Activated T-helper 17 cell treated with anti-CD3 and anti-CD28 coated beads, Interleukin-2, amount 50 U/mL, for 72 hours (primary cell): ENCODE results near the gene WWOX. TPM values are rescaled to one million over a fixed set of nuclear protein-coding genes. Genes with fewer than 3 reads are reported as not detected.
A peak's percentile ranks its signal among the peaks of the same experiment; 100 is the strongest.

Experiments
- ATAC-seq: fragments of 150-1000 bp; cut with Tn5 transposase; replicated peaks from 2 replicates; pipeline ENCODE4 v1.10.0; 2021; ENCODE audit warnings: mild to moderate bottlenecking, moderate library complexity
- H3K27ac Mint-ChIP-seq: one replicate; pipeline ENCODE4 v1.8.0; 2022; ENCODE audit warnings: mixed read lengths
- H3K27me3 Mint-ChIP-seq: one replicate; pipeline ENCODE4 v1.8.0; 2022; ENCODE audit warnings: mixed read lengths
- H3K36me3 Mint-ChIP-seq: one replicate; pipeline ENCODE4 v1.8.0; 2022; ENCODE audit warnings: low read depth, mild to moderate bottlenecking, mixed read lengths
- H3K4me1 Mint-ChIP-seq: one replicate; pipeline ENCODE4 v1.8.0; 2022; ENCODE audit warnings: mixed read lengths
- H3K4me3 Mint-ChIP-seq: one replicate; pipeline ENCODE4 v1.8.0; 2022; ENCODE audit warnings: mild to moderate bottlenecking, mixed read lengths
- H3K9me3 Mint-ChIP-seq: one replicate; pipeline ENCODE4 v1.8.0; 2022; ENCODE audit warnings: mixed read lengths
- total RNA-seq, 2 donors: library from RNA; stranded (reverse); gene quantifications; one replicate each; pipeline ENCODE4 v1.2.3, GENCODE V29; 2022

Gene WWOX
- total RNA-seq, 2 donors from 2014 or later = 9.4 to 16.5 TPM

- Mint-ChIP-seq H3K4me1 (peaks cover 5% of the 10 kb centered on the region), H3K36me3 (no peaks in the 10 kb centered on the region), H3K4me3 (no peak overlapping the region), H3K9me3 (no peaks in the 10 kb centered on the region), H3K27me3 (peaks cover 12% of the 10 kb centered on the region), H3K27ac (no peak overlapping the region)
- no peak for ATAC-seq
These were observed 4.5 kb upstream of the WWOX start for GRCh38 chr16:78094998-78095397.

DNA sequence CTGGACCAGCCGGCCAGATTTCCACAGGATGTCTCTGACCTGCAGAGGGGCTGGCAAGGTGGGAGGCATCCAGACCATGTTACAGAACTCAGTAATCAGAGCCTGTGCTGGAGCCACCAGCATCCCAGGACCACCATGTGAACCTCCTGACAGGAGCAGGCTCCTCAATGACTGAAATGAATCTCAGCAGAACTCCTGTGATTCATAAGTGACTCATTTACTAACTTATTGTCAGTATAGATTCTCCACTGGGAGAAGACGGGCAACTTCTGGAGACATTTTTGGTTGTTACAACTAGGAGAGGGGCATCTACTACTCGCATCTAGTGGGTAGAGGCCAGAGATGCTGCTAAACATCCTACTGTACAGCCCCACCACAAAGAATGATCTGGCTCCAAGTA, 3.1 kb upstream of the WWOX start:
- Mint-ChIP-seq H3K4me3 (peak overlapping the region; percentile 17), H3K4me1 (peaks cover 5% of the 10 kb centered on the region), H3K36me3 (no peaks in the 10 kb centered on the region), H3K27me3 (peaks cover 12% of the 10 kb centered on the region), H3K9me3 (no peaks in the 10 kb centered on the region), H3K27ac (peak overlapping the region; percentile 64)
- no peak for ATAC-seq

DNA sequence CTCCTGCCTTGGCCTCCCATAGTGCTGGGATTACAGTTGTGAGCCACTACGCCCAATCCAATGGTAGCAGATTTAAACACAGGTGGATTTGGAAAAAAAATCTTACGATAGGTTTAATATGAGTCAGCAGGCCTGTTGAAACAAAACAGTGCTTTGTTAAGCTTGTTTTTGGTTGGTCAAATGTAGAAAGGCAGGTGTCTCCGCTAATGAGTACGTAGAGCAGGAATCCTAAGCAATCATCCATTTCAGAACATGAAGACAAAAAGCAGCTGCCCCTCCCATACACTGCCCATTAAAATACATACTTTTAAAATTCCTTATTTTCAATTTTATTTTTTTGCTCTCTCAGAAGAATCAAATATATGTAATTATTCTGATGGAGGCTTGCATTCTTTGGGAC, 1.9 kb upstream of the WWOX start:
- Mint-ChIP-seq H3K27me3 (peaks cover 9% of the 10 kb centered on the region), H3K4me3 (peak overlapping the region; percentile 96), H3K36me3 (no peaks in the 10 kb centered on the region), H3K9me3 (no peaks in the 10 kb centered on the region), H3K27ac (no peak overlapping the region), H3K4me1 (peaks cover 12% of the 10 kb centered on the region)
- ATAC-seq = no peak

- Mint-ChIP-seq H3K36me3 (no peaks in the 10 kb centered on the region), H3K9me3 (no peaks in the 10 kb centered on the region), H3K4me1 (peaks cover 12% of the 10 kb centered on the region), H3K4me3 (peak overlapping the region; percentile 96), H3K27ac (no peak overlapping the region), H3K27me3 (peaks cover 6% of the 10 kb centered on the region)
- peak; percentile 28 for ATAC-seq
These were observed 1.4 kb upstream of the WWOX start for GRCh38 chr16:78098087-78098486.

- Mint-ChIP-seq H3K27me3 (peaks cover 2% of the 10 kb centered on the region), H3K4me1 (peaks cover 12% of the 10 kb centered on the region), H3K27ac (peak overlapping the region; percentile 97), H3K36me3 (no peaks in the 10 kb centered on the region), H3K4me3 (peak overlapping the region; percentile 96), H3K9me3 (no peaks in the 10 kb centered on the region)
- ATAC-seq = no peak
These were observed 721 bp upstream of the WWOX start for GRCh38 chr16:78098595-78099270.

GRCh38 chr16:78100112-78100467, 636 bp downstream of the WWOX start:
- H3K4me3 Mint-ChIP-seq = peak overlapping the region; percentile 96
- no peaks in the 10 kb centered on the region for H3K36me3 Mint-ChIP-seq
- no peaks in the 10 kb centered on the region for H3K27me3 Mint-ChIP-seq
- H3K9me3 Mint-ChIP-seq = no peaks in the 10 kb centered on the region
- ATAC-seq = peak; percentile 45
- peaks cover 12% of the 10 kb centered on the region for H3K4me1 Mint-ChIP-seq
- peak overlapping the region; percentile 56 for H3K27ac Mint-ChIP-seq

GRCh38 chr16:78102122-78102660, 2.7 kb downstream of the WWOX start:
- H3K4me1 Mint-ChIP-seq = peaks cover 6% of the 10 kb centered on the region
- no peaks in the 10 kb centered on the region for H3K27me3 Mint-ChIP-seq
- H3K9me3 Mint-ChIP-seq = no peaks in the 10 kb centered on the region
- H3K36me3 Mint-ChIP-seq = no peaks in the 10 kb centered on the region
- peak overlapping the region; percentile 19 for H3K4me3 Mint-ChIP-seq
- H3K27ac Mint-ChIP-seq = peak overlapping the region; percentile 54
- ATAC-seq = no peak

GRCh38 chr16:78102865-78103264, 3.4 kb downstream of the WWOX start:
- Mint-ChIP-seq H3K4me1 (peaks cover 6% of the 10 kb centered on the region), H3K36me3 (no peaks in the 10 kb centered on the region), H3K27ac (no peak overlapping the region), H3K27me3 (no peaks in the 10 kb centered on the region), H3K4me3 (no peak overlapping the region), H3K9me3 (no peaks in the 10 kb centered on the region)
- no peak for ATAC-seq

DNA sequence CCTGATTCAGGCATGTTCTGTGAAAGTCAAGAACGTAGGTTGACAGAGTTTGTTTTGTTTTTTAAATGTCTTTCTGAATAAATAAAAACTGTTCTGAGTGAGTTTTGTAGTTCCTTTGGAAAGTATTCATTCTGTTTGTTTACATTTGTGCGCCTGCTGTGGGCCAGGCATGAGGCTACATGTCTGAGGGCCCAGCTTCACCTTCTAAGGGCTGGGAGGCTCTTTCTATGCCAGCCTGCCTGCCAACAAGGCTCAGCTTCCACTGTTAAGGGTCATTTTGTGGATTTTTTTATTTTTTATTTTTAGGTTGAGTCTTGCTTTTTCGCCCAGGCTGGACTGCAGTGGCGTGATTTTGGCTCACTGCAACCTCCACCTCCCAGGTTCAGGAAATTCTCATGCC, 6.1 kb downstream of the WWOX start:
- H3K27me3 Mint-ChIP-seq = no peaks in the 10 kb centered on the region
- peaks cover 13% of the 10 kb centered on the region for H3K36me3 Mint-ChIP-seq
- H3K4me1 Mint-ChIP-seq = peaks cover 6% of the 10 kb centered on the region
- no peaks in the 10 kb centered on the region for H3K9me3 Mint-ChIP-seq
- H3K4me3 Mint-ChIP-seq = no peak overlapping the region
- no peak for ATAC-seq
- no peak overlapping the region for H3K27ac Mint-ChIP-seq

- H3K9me3 Mint-ChIP-seq = no peaks in the 10 kb centered on the region
- no peak overlapping the region for H3K27ac Mint-ChIP-seq
- ATAC-seq = no peak
- H3K27me3 Mint-ChIP-seq = no peaks in the 10 kb centered on the region
- peaks cover 4% of the 10 kb centered on the region for H3K4me1 Mint-ChIP-seq
- H3K4me3 Mint-ChIP-seq = no peak overlapping the region
- H3K36me3 Mint-ChIP-seq = peaks cover 15% of the 10 kb centered on the region
These were observed 7.2 kb downstream of the WWOX start for GRCh38 chr16:78106686-78107085.

DNA sequence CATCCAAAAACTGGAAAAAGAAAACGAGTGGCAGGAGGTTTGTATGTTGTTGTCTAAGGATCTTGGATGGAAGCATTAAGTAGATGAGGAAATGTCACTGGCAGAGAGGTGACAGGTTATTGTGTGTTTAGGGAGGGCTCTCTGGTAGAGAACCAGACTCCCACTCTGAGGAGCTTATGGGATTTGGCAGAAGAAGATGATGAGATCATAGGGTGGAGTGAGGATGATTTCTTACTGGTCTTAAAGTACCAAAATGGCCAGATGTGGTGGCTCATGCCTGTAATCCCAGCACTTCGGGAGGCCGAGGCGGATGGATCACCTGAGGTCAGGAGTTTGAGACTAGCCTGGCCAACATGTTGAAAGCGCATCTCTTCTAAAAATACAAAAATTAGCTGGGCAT, 9.0 kb downstream of the WWOX start:
- no peak overlapping the region for H3K4me3 Mint-ChIP-seq
- H3K4me1 Mint-ChIP-seq = no peaks in the 10 kb centered on the region
- H3K27me3 Mint-ChIP-seq = no peaks in the 10 kb centered on the region
- no peak for ATAC-seq
- H3K9me3 Mint-ChIP-seq = no peaks in the 10 kb centered on the region
- no peak overlapping the region for H3K27ac Mint-ChIP-seq
- peaks cover 27% of the 10 kb centered on the region for H3K36me3 Mint-ChIP-seq

DNA sequence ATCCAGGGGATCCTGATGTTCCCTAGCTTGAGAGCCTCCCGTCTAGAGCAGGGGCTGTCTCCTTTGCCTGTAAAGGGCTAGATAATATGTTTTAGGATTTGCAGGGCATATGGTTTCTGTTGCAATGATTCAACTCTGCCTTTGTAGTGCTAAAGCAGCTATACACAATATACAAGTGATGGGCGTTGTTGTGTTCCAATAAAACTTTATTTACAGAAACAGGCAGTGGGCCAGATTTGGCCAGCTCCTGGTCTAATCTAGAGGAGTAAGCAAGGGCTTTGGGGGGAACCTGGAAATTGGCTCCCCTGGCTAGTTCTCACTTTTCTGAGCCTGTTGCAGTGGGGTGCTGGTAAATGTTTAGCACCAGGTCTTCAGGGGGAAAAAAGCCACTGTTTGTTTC, 13.8 kb downstream of the WWOX start:
- Mint-ChIP-seq H3K27me3 (no peaks in the 10 kb centered on the region), H3K4me1 (no peaks in the 10 kb centered on the region), H3K36me3 (peaks cover 57% of the 10 kb centered on the region), H3K27ac (no peak overlapping the region), H3K4me3 (no peak overlapping the region), H3K9me3 (no peaks in the 10 kb centered on the region)
- ATAC-seq = no peak

DNA sequence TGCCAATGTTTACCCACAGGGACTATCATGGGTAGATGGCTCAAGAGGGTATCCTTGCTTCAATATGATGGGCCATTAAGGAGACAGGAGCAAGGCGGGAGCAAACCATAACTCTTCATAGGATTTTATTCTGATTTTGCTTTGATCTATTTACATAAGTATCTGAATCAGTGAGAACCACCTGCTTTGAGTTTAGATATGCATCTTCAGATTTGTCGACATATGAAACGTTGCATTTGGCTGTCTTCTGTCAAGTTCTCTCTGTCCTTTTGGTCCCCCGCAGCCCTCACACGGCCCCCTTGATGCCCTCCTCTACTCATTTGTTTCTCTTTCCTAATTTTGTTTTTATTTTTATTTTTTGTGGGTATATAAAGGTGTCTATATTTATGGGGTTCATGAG, 16.2 kb downstream of the WWOX start:
- H3K36me3 Mint-ChIP-seq = peaks cover 64% of the 10 kb centered on the region
- no peaks in the 10 kb centered on the region for H3K9me3 Mint-ChIP-seq
- no peak overlapping the region for H3K4me3 Mint-ChIP-seq
- no peak overlapping the region for H3K27ac Mint-ChIP-seq
- no peaks in the 10 kb centered on the region for H3K4me1 Mint-ChIP-seq
- H3K27me3 Mint-ChIP-seq = no peaks in the 10 kb centered on the region
- ATAC-seq = no peak

DNA sequence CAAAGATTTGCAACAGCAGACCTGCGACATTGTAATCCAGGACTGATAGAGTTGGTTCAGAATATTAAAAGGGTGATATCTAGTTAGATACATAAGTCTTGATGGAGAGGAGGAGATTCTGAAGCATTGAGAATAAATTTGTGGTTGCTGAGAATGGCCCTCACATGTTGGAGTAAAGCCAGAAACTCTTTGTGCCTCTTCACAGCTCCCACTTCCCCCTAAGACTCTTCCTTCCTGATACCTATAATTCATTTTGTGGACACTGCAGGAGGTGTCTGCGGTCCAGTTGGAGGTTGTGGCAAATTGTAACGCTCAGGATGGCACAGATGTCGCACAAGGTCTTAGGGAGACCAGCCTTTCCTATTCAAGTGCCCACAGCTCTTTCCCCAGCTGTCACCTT, 17.5 kb downstream of the WWOX start:
- Mint-ChIP-seq H3K4me3 (no peak overlapping the region), H3K27ac (no peak overlapping the region)

GRCh38 chr16:78117391-78117790, 17.9 kb downstream of the WWOX start:
- Mint-ChIP-seq H3K27me3 (no peaks in the 10 kb centered on the region), H3K4me1 (no peaks in the 10 kb centered on the region), H3K9me3 (no peaks in the 10 kb centered on the region), H3K4me3 (no peak overlapping the region), H3K27ac (no peak overlapping the region), H3K36me3 (peaks cover 61% of the 10 kb centered on the region)
- no peak for ATAC-seq

More for the DNA sequence above, 17.5 kb downstream of the WWOX start:
- ATAC-seq = no peak
- Mint-ChIP-seq H3K36me3 (peaks cover 65% of the 10 kb centered on the region), H3K27me3 (no peaks in the 10 kb centered on the region), H3K4me1 (no peaks in the 10 kb centered on the region), H3K9me3 (no peaks in the 10 kb centered on the region)
